A673 (cell line): Measurements from ENCODE around the gene LRRC8A.

Experiments
- CTCF ChIP-seq: fragments of 300-800, 200-600 bp; sonication (generic); conservative IDR thresholded peaks from 2 replicates; pipeline ENCODE4 v1.5.1; 2017; ENCODE audit warnings: low read depth, mild to moderate bottlenecking, antibody characterized with exemption, low read length, moderate library complexity, mixed read lengths
- EZH2 ChIP-seq: fragments of 200-600 bp; sonication (generic); IDR thresholded peaks from 2 replicates; pipeline ENCODE4 v1.6.1; 2017; ENCODE audit warnings: borderline replicate concordance, low read depth, mild to moderate bottlenecking, mixed read lengths, antibody characterized with exemption, low read length; ENCODE audit not compliant: poor library complexity, severe bottlenecking

GRCh38 chr9:128917151-128917849 is 35.4 kb downstream of the LRRC8A start:
- TF ChIP-seq CTCF (no peak), EZH2 (no peak)
